ENCODE measurements around the gene GALM. TPM values are rescaled to one million over a fixed set of nuclear protein-coding genes. Genes with fewer than 3 reads are reported as not detected.
"Not testable (repeated sequence)": the region's sequence is repeated elsewhere in the genome, so short reads cannot be mapped to it uniquely, and the experiment has no call there.

GALM gene
- total RNA-seq, 1 donor from 2014 or later, result 32.6 TPM

GRCh38 chr2:38680868-38681267 is 15.0 kb downstream of the GALM start:
- DNase-seq (ENCODE audit: low spot score), result not testable (repeated sequence)

GRCh38 chr2:38682008-38682575 is 16.2 kb downstream of the GALM start:
- no peak for DNase-seq (ENCODE audit: low spot score)

GRCh38 chr2:38682620-38683019 is 16.7 kb downstream of the GALM start:
- DNase-seq (ENCODE audit: low spot score), result not testable (repeated sequence)

- no peak for DNase-seq (ENCODE audit: low spot score)
These were observed 17.9 kb downstream of the GALM start for GRCh38 chr2:38683766-38684165.

- no peak for DNase-seq (ENCODE audit: low spot score)
These were observed 19.3 kb downstream of the GALM start for GRCh38 chr2:38685116-38685735.

GRCh38 chr2:38690499-38691420 is 24.8 kb downstream of the GALM start:
- no peak for DNase-seq (ENCODE audit: low spot score)

GRCh38 chr2:38691994-38692393 is 26.1 kb downstream of the GALM start:
- no peak for DNase-seq (ENCODE audit: low spot score)

- peak; percentile 54 for DNase-seq (ENCODE audit: low spot score)
These were observed 26.9 kb downstream of the GALM start for GRCh38 chr2:38692636-38693318.

- DNase-seq (ENCODE audit: low spot score), result no peak
These were observed 31.4 kb downstream of the GALM start for GRCh38 chr2:38697116-38697840.

GRCh38 chr2:38698467-38699003 is 32.6 kb downstream of the GALM start:
- no peak for DNase-seq (ENCODE audit: low spot score)

GRCh38 chr2:38700113-38700785 is 34.3 kb downstream of the GALM start:
- no peak for DNase-seq (ENCODE audit: low spot score)

GRCh38 chr2:38700881-38701458 is 35.1 kb downstream of the GALM start:
- DNase-seq (ENCODE audit: low spot score), result no peak

- no peak for DNase-seq (ENCODE audit: low spot score)
These were observed 35.6 kb downstream of the GALM start for GRCh38 chr2:38701542-38701941.

GRCh38 chr2:38702413-38702812 is 36.5 kb downstream of the GALM start:
- DNase-seq (ENCODE audit: low spot score), result no peak

- not testable (repeated sequence) for DNase-seq (ENCODE audit: low spot score)
These were observed 37.4 kb downstream of the GALM start for GRCh38 chr2:38703336-38703735.

GRCh38 chr2:38704664-38705063 is 38.8 kb downstream of the GALM start:
- no peak for DNase-seq (ENCODE audit: low spot score)

- no peak for DNase-seq (ENCODE audit: low spot score)
These were observed 41.0 kb downstream of the GALM start for GRCh38 chr2:38706846-38707345.

GRCh38 chr2:38708491-38708890 is 42.6 kb downstream of the GALM start:
- not testable (repeated sequence) for DNase-seq (ENCODE audit: low spot score)

- DNase-seq (ENCODE audit: low spot score), result no peak
These were observed 43.1 kb downstream of the GALM start for GRCh38 chr2:38708900-38709566.

All from mucosa of gallbladder (tissue), 1 donor.